GM21825 (cell line): Measurements from ENCODE around the gene COMT.
A peak's percentile ranks its signal among the peaks of the same experiment; 100 is the strongest.
"Not testable (repeated sequence)": the region's sequence is repeated elsewhere in the genome, so short reads cannot be mapped to it uniquely, and the experiment has no call there.

Experiments used
- ATAC-seq: cut with Tn5 transposase; IDR thresholded peaks from one replicate; pipeline ENCODE4 v1.9.1; 2021; ENCODE audit warnings: mild to moderate bottlenecking, moderate library complexity; ENCODE audit not compliant: unreplicated experiment

COMT gene

GRCh38 chr22:19941365-19942082 is at the start of gene COMT, which contains the start of gene TXNRD2:
Gene COMT, plus strand, starts transcription at chr22:19941772. Its CDS starts 20,755 bp downstream, at chr22:19962527.
Gene TXNRD2, minus strand, starts transcription at chr22:19941818. Its CDS starts 15 bp downstream, at chr22:19941803.
- peak; percentile 54 for ATAC-seq

GRCh38 chr22:19892257-19892879 is 49.2 kb upstream of the COMT start:
- no peak for ATAC-seq

GRCh38 chr22:19892925-19893324 is 48.6 kb upstream of the COMT start:
- no peak for ATAC-seq

- ATAC-seq, result no peak
Measured at GRCh38 chr22:19893363-19893762, 48.2 kb upstream of the COMT start.

- no peak for ATAC-seq
Measured at GRCh38 chr22:19895160-19895849, 46.3 kb upstream of the COMT start.

- no peak for ATAC-seq
Measured at GRCh38 chr22:19896665-19897355, 44.8 kb upstream of the COMT start.

GRCh38 chr22:19897726-19898125 is 43.8 kb upstream of the COMT start:
- ATAC-seq, result no peak

- ATAC-seq, result no peak
Measured at GRCh38 chr22:19898145-19898544, 43.4 kb upstream of the COMT start.

- no peak for ATAC-seq
Measured at GRCh38 chr22:19898831-19899567, 42.6 kb upstream of the COMT start.

- no peak for ATAC-seq
Measured at GRCh38 chr22:19900707-19901436, 40.7 kb upstream of the COMT start.

GRCh38 chr22:19901577-19902244 is 39.9 kb upstream of the COMT start:
- ATAC-seq, result no peak

GRCh38 chr22:19902245-19902715 is 39.3 kb upstream of the COMT start:
- ATAC-seq, result no peak

- no peak for ATAC-seq
Measured at GRCh38 chr22:19903031-19903430, 38.5 kb upstream of the COMT start.

- no peak for ATAC-seq
Measured at GRCh38 chr22:19903513-19903912, 38.1 kb upstream of the COMT start.

- ATAC-seq, result no peak
Measured at GRCh38 chr22:19904174-19904856, 37.3 kb upstream of the COMT start.

- no peak for ATAC-seq
Measured at GRCh38 chr22:19904935-19905334, 36.6 kb upstream of the COMT start.

GRCh38 chr22:19905347-19906276 is 36.0 kb upstream of the COMT start:
- no peak for ATAC-seq

GRCh38 chr22:19906864-19907263 is 34.7 kb upstream of the COMT start:
- ATAC-seq, result not testable (repeated sequence)
